ENCODE measurements around the gene SETD2. TPM values are rescaled to one million over a fixed set of nuclear protein-coding genes. Genes with fewer than 3 reads are reported as not detected.

SETD2 gene
- polyA plus RNA-seq, 1 experiment, result 30.8 TPM

- ChIA-PET POLR2A (no interaction called here), CTCF (no interaction called here)
- no peak for TF ChIP-seq CTCF (IDR thresholded peaks at IDR 0.05; ENCODE audit: low read depth, low read length)
- Histone ChIP-seq H3K27ac (ENCODE audit: low read depth, low read length) (no peak overlapping the region), H3K9me3 (ENCODE audit: control insufficient read depth, insufficient read depth, low read length) (no peaks in the 10 kb centered on the region), H3K4me3 (ENCODE audit: low read depth, low read length) (no peak overlapping the region), H3K27me3 (ENCODE audit: control insufficient read depth, insufficient read depth, low read length) (no peaks in the 10 kb centered on the region)
- DNase-seq (ENCODE audit: low read depth, low spot score), result no peak
Measured at GRCh38 chr3:47056705-47057104, 107.2 kb downstream of the SETD2 start.

GRCh38 chr3:47054412-47054811 lies 109.5 kb downstream of the SETD2 start:
- H3K4me3 ChIP-seq (ENCODE audit: low read depth, low read length), result no peak overlapping the region
- no peaks in the 10 kb centered on the region for H3K27me3 ChIP-seq (ENCODE audit: control insufficient read depth, insufficient read depth, low read length)
- no peak for TF ChIP-seq CTCF (IDR thresholded peaks at IDR 0.05; ENCODE audit: low read depth, low read length)
- DNase-seq (ENCODE audit: low read depth, low spot score), result no peak
- CTCF ChIA-PET, result no interaction called here
- no peaks in the 10 kb centered on the region for H3K9me3 ChIP-seq (ENCODE audit: control insufficient read depth, insufficient read depth, low read length)
- POLR2A ChIA-PET, result no interaction called here
- H3K27ac ChIP-seq (ENCODE audit: low read depth, low read length), result no peak overlapping the region

GRCh38 chr3:47047673-47048072 lies 116.2 kb downstream of the SETD2 start:
- DNase-seq (ENCODE audit: low read depth, low spot score), result no peak
- Histone ChIP-seq H3K27ac (ENCODE audit: low read depth, low read length) (no peak overlapping the region), H3K4me3 (ENCODE audit: low read depth, low read length) (no peak overlapping the region), H3K9me3 (ENCODE audit: control insufficient read depth, insufficient read depth, low read length) (no peaks in the 10 kb centered on the region), H3K27me3 (ENCODE audit: control insufficient read depth, insufficient read depth, low read length) (no peaks in the 10 kb centered on the region)
- ChIA-PET POLR2A (no interaction called here), CTCF (no interaction called here)
- no peak for TF ChIP-seq CTCF (IDR thresholded peaks at IDR 0.05; ENCODE audit: low read depth, low read length)

GRCh38 chr3:47047069-47047468 lies 116.8 kb downstream of the SETD2 start:
- Histone ChIP-seq H3K27ac (ENCODE audit: low read depth, low read length) (no peak overlapping the region), H3K9me3 (ENCODE audit: control insufficient read depth, insufficient read depth, low read length) (no peaks in the 10 kb centered on the region), H3K27me3 (ENCODE audit: control insufficient read depth, insufficient read depth, low read length) (no peaks in the 10 kb centered on the region), H3K4me3 (ENCODE audit: low read depth, low read length) (no peak overlapping the region)
- ChIA-PET CTCF (interaction anchor here (1.0 kb wide), 1 partner anchor 277 kb away, joined by 3 read pairs; no protein-coding TSS in a partner anchor), POLR2A (no interaction called here)
- no peak for DNase-seq (ENCODE audit: low read depth, low spot score)
- TF ChIP-seq CTCF (IDR thresholded peaks at IDR 0.05; ENCODE audit: low read depth, low read length), result no peak

- TF ChIP-seq CTCF (IDR thresholded peaks at IDR 0.05; ENCODE audit: low read depth, low read length), result no peak
- H3K4me3 ChIP-seq (ENCODE audit: low read depth, low read length), result no peak overlapping the region
- H3K9me3 ChIP-seq (ENCODE audit: control insufficient read depth, insufficient read depth, low read length), result no peaks in the 10 kb centered on the region
- H3K27me3 ChIP-seq (ENCODE audit: control insufficient read depth, insufficient read depth, low read length), result no peaks in the 10 kb centered on the region
- no peak overlapping the region for H3K27ac ChIP-seq (ENCODE audit: low read depth, low read length)
- DNase-seq (ENCODE audit: low read depth, low spot score), result no peak
- ChIA-PET POLR2A (no interaction called here), CTCF (no interaction called here)
Measured at GRCh38 chr3:47042231-47042791, 121.6 kb downstream of the SETD2 start.
